Liver (tissue), 9 donors: ENCODE measurements around the gene YOD1. TPM values are rescaled to one million over a fixed set of nuclear protein-coding genes. Genes with fewer than 3 reads are reported as not detected.

ENCODE experiments used
- DNase-seq: peaks from one replicate; pipeline ENCODE4 v3.0.0-alpha.2; 2017; ENCODE audit warnings: low spot score
- H3K27ac ChIP-seq, 2 donors: one replicate each; pipeline ENCODE4 v1.7.0; 2013; ENCODE audit warnings: inconsistent platforms in 2 of 2, low read length in 2 of 2, control low read depth in 1 of 2, low read depth in 1 of 2, mild to moderate bottlenecking in 1 of 2
- H3K27me3 ChIP-seq, 4 donors: one replicate each; pipeline versions ENCODE4 v1.6.1 to v1.7.0; 2013; ENCODE audit warnings: low read length in 3 of 4, inconsistent platforms in 1 of 4, mild to moderate bottlenecking in 1 of 4, moderate library complexity in 1 of 4; ENCODE audit not compliant: control insufficient read depth in 4 of 4, insufficient read depth in 4 of 4
- H3K36me3 ChIP-seq, 4 donors: one replicate each; pipeline versions ENCODE4 v1.6.1 to v1.7.0; 2013; ENCODE audit warnings: low read length in 3 of 4, mild to moderate bottlenecking in 3 of 4, low read depth in 1 of 4, moderate library complexity in 1 of 4; ENCODE audit not compliant: control insufficient read depth in 4 of 4, insufficient read depth in 3 of 4
- H3K4me1 ChIP-seq, 4 donors: one replicate each; pipeline versions ENCODE4 v1.6.1 to v1.7.0; 2013; ENCODE audit warnings: low read length in 3 of 4, mild to moderate bottlenecking in 3 of 4, moderate library complexity in 1 of 4; ENCODE audit not compliant: control insufficient read depth in 4 of 4, insufficient read depth in 4 of 4
- H3K4me3 ChIP-seq, 3 donors: one replicate each; pipeline versions ENCODE4 v1.6.1 to v1.7.0; 2013; ENCODE audit warnings: low read length in 3 of 3, control low read depth in 1 of 3, low read depth in 1 of 3, mild to moderate bottlenecking in 1 of 3
- H3K9ac ChIP-seq, 2 donors: one replicate each; pipeline ENCODE4 v1.7.0; 2013; ENCODE audit warnings: low read length in 2 of 2, mild to moderate bottlenecking in 2 of 2, moderate library complexity in 2 of 2, control low read depth in 1 of 2, low read depth in 1 of 2
- H3K9me3 ChIP-seq, 4 donors: one replicate each; pipeline versions ENCODE4 v1.6.1 to v1.7.0; 2013; ENCODE audit warnings: low read length in 3 of 4; ENCODE audit not compliant: control insufficient read depth in 4 of 4
- EGR1 ChIP-seq, 2 donors: IDR thresholded peaks; 2 replicates each; pipeline ENCODE4 v1.6.1; 2016 to 2018; ENCODE audit warnings: antibody characterized with exemption in 2 of 2, low read depth in 2 of 2
- FOXA1 ChIP-seq: IDR thresholded peaks from 2 replicates; pipeline ENCODE4 v1.6.1; 2016; ENCODE audit warnings: antibody characterized with exemption
- FOXA2 ChIP-seq: IDR thresholded peaks from 2 replicates; pipeline ENCODE4 v1.6.1; 2016; ENCODE audit warnings: antibody characterized with exemption
- GABPA ChIP-seq, 2 donors: IDR thresholded peaks in 1 of 2; conservative IDR thresholded peaks in 1 of 2; 2 replicates each; pipeline ENCODE4 v1.6.1; 2016; ENCODE audit warnings: antibody characterized with exemption in 2 of 2, mild to moderate bottlenecking in 1 of 2, moderate library complexity in 1 of 2
- HNF4A ChIP-seq, 2 donors: conservative IDR thresholded peaks; 2 replicates each; pipeline ENCODE4 v1.6.1; 2016; ENCODE audit warnings: antibody characterized with exemption in 2 of 2, mild to moderate bottlenecking in 2 of 2
- HNF4G ChIP-seq: IDR thresholded peaks from 2 replicates; pipeline ENCODE4 v1.6.1; 2016; ENCODE audit warnings: antibody characterized with exemption
- JUND ChIP-seq, 2 donors: IDR thresholded peaks; 2 replicates each; pipeline ENCODE4 v1.6.1; 2016; ENCODE audit warnings: antibody characterized with exemption in 2 of 2
- NR2F2 ChIP-seq: IDR thresholded peaks from 2 replicates; pipeline ENCODE4 v1.6.1; 2016; ENCODE audit warnings: antibody characterized with exemption
- RAD21 ChIP-seq, 2 donors: IDR thresholded peaks; 2 replicates each; pipeline ENCODE4 v1.6.1; 2016; ENCODE audit warnings: antibody characterized with exemption in 2 of 2, mild to moderate bottlenecking in 2 of 2
- RXRA ChIP-seq, 2 donors: IDR thresholded peaks; 2 replicates each; pipeline ENCODE4 v1.6.1; 2017 to 2018; ENCODE audit warnings: antibody characterized with exemption in 2 of 2, mild to moderate bottlenecking in 1 of 2
- SP1 ChIP-seq: IDR thresholded peaks from 2 replicates; pipeline ENCODE4 v1.6.1; 2018; ENCODE audit warnings: antibody characterized with exemption, mild to moderate bottlenecking
- TAF1 ChIP-seq: conservative IDR thresholded peaks from 2 replicates; pipeline ENCODE4 v1.6.1; 2016; ENCODE audit warnings: antibody characterized with exemption, mild to moderate bottlenecking
- YY1 ChIP-seq: IDR thresholded peaks from 2 replicates; pipeline ENCODE4 v1.6.1; 2016; ENCODE audit warnings: antibody characterized with exemption, mild to moderate bottlenecking
- WGBS: extraction: QIAGEN DNeasy Blood & Tissue Kit; methylation state at CpG from one replicate; pipeline ENCODE4 v1.1.7; 2013; 5-methylcytosine and 5-hydroxymethylcytosine counted together
- polyA plus RNA-seq, 2 donors: library from polyadenylated mRNA; stranded (reverse) in 1 of 2; unstranded in 1 of 2; fragments of 200-250 nt in 1 of 2; fragments of >200 nt in 1 of 2; fragmentation: Nextera tagmentation in 1 of 2; extraction: Ambion mirVana in 1 of 2; gene quantifications; one replicate each; pipeline versions ENCODE4 v1.2.1 to v1.2.3, GENCODE V29; 2013 to 2015
- total RNA-seq, 2 donors: library from RNA; depleted of rRNA; stranded (reverse); fragments of >200 nt; gene quantifications; one replicate each; pipeline ENCODE4 v1.2.3, GENCODE V29; 2014
- TF ChIP-seq, protein P1 (sequence below): IDR thresholded peaks from 2 replicates; pipeline ENCODE4 v1.6.1; 2016; ENCODE audit warnings: antibody characterized with exemption
- TF ChIP-seq, protein P2 (sequence below): IDR thresholded peaks from 2 replicates; pipeline ENCODE4 v1.6.1; 2016; ENCODE audit warnings: antibody characterized with exemption
- TF ChIP-seq, protein P3 (sequence below): fragments of 150-350 bp; IDR thresholded peaks from 2 replicates; pipeline ENCODE4 v1.5.1; 2017; ENCODE audit warnings: improper control_type of control experiment, low read depth, low read length; ENCODE audit not compliant: missing input control
- TF ChIP-seq, protein P4 (sequence below): IDR thresholded peaks from 2 replicates; pipeline ENCODE4 v1.6.1; 2016; ENCODE audit warnings: antibody characterized with exemption, mild to moderate bottlenecking
- donor health status: healthy.
- donor health status: healthy.
- donor health status: healthy.
- donor health status: healthy.
- donor health status: healthy.

Gene YOD1
- total and polyA plus RNA-seq, 4 donors, result 1.3 to 79.4 (median 4.7) TPM

DNA sequence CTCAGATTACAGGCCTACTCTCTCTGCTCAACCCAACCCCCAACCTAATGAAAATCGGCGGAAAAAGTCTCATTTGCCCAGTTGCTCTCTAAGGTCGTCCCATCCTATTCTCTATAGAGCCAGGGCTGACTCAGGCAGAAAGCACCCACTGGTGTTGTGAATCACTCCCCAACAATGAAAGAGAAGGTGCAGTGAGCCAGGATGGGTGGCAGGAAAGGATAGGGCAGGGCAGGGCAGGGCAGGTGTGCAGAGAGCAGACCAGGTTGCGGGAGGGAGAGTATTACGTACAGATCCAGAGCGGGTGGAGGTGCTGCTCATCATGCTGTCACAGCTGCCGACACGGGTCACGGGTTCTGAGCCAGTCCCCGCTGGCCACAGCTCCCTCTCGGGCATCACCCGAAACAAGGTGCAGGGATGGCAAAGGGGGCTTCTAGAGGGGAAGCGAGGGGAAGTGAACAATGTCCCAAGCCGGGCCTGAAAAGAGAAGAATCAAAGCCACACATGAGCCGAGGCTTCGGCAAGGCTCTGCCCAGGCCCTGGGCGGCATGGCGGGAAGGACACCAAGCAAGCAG, 23.7 kb downstream of the YOD1 start:
- WGBS, result 88% methylated on average over 18 of the region's 18 CpGs
- DNase-seq, result no peak
- TF ChIP-seq, protein P1, sequence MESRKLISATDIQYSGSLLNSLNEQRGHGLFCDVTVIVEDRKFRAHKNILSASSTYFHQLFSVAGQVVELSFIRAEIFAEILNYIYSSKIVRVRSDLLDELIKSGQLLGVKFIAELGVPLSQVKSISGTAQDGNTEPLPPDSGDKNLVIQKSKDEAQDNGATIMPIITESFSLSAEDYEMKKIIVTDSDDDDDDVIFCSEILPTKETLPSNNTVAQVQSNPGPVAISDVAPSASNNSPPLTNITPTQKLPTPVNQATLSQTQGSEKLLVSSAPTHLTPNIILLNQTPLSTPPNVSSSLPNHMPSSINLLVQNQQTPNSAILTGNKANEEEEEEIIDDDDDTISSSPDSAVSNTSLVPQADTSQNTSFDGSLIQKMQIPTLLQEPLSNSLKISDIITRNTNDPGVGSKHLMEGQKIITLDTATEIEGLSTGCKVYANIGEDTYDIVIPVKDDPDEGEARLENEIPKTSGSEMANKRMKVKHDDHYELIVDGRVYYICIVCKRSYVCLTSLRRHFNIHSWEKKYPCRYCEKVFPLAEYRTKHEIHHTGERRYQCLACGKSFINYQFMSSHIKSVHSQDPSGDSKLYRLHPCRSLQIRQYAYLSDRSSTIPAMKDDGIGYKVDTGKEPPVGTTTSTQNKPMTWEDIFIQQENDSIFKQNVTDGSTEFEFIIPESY, result no peak
- TF ChIP-seq, protein P2, sequence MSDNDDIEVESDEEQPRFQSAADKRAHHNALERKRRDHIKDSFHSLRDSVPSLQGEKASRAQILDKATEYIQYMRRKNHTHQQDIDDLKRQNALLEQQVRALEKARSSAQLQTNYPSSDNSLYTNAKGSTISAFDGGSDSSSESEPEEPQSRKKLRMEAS, result no peak
- TF ChIP-seq RAD21 (IDR thresholded peaks at IDR 0.05) (no peak), YY1 (no peak)
- Histone ChIP-seq H3K9me3 (no peaks in the 10 kb centered on the region), H3K36me3 (no peaks in the 10 kb centered on the region), H3K9ac (no peak overlapping the region), H3K27ac (no peak overlapping the region), H3K4me3 (no peak overlapping the region), H3K4me1 (peaks cover 9 to 27% (median 25%) of the 10 kb centered on the region in 4 donors), H3K27me3 (no peaks in the 10 kb centered on the region)

DNA sequence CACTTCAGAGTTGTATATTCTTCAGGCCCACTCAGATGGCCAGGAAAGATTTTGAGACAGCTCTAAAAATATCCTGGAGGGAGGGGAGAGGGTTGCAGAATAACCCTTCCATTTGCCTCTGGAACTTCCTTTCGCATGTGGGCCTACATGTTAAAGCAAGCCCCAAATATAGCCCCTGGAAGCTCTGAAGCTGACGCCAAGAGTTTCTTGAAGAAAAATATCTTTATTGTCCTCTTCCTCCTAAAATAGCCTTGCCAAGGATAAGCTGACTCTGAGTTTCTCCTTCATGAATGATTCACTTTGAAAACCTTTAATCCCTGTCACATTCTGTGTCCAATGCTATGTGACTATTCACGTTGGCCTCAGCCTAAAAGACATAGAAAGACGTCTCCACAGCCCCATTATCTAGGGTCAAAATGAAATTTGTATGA, 24.9 kb downstream of the YOD1 start:
- no peak for DNase-seq
- Histone ChIP-seq H3K36me3 (no peaks in the 10 kb centered on the region), H3K4me1 (peaks cover 7 to 22% (median 16%) of the 10 kb centered on the region in 4 donors), H3K27me3 (no peaks in the 10 kb centered on the region), H3K9me3 (no peaks in the 10 kb centered on the region), H3K27ac (no peak overlapping the region), H3K4me3 (no peak overlapping the region), H3K9ac (no peak overlapping the region)
- 74% methylated on average over 4 of the region's 4 CpGs for WGBS
- TF ChIP-seq, protein P3, sequence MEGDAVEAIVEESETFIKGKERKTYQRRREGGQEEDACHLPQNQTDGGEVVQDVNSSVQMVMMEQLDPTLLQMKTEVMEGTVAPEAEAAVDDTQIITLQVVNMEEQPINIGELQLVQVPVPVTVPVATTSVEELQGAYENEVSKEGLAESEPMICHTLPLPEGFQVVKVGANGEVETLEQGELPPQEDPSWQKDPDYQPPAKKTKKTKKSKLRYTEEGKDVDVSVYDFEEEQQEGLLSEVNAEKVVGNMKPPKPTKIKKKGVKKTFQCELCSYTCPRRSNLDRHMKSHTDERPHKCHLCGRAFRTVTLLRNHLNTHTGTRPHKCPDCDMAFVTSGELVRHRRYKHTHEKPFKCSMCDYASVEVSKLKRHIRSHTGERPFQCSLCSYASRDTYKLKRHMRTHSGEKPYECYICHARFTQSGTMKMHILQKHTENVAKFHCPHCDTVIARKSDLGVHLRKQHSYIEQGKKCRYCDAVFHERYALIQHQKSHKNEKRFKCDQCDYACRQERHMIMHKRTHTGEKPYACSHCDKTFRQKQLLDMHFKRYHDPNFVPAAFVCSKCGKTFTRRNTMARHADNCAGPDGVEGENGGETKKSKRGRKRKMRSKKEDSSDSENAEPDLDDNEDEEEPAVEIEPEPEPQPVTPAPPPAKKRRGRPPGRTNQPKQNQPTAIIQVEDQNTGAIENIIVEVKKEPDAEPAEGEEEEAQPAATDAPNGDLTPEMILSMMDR, result no peak
- TF ChIP-seq, protein P1, result no peak
- no peak for TF ChIP-seq FOXA1
- no peak for TF ChIP-seq TAF1
- no peak for TF ChIP-seq YY1
- TF ChIP-seq JUND (IDR thresholded peaks at IDR 0.05), result no peak
- no peak for TF ChIP-seq NR2F2
- TF ChIP-seq HNF4G, result no peak
- TF ChIP-seq RAD21 (IDR thresholded peaks at IDR 0.05), result no peak
- TF ChIP-seq, protein P4, sequence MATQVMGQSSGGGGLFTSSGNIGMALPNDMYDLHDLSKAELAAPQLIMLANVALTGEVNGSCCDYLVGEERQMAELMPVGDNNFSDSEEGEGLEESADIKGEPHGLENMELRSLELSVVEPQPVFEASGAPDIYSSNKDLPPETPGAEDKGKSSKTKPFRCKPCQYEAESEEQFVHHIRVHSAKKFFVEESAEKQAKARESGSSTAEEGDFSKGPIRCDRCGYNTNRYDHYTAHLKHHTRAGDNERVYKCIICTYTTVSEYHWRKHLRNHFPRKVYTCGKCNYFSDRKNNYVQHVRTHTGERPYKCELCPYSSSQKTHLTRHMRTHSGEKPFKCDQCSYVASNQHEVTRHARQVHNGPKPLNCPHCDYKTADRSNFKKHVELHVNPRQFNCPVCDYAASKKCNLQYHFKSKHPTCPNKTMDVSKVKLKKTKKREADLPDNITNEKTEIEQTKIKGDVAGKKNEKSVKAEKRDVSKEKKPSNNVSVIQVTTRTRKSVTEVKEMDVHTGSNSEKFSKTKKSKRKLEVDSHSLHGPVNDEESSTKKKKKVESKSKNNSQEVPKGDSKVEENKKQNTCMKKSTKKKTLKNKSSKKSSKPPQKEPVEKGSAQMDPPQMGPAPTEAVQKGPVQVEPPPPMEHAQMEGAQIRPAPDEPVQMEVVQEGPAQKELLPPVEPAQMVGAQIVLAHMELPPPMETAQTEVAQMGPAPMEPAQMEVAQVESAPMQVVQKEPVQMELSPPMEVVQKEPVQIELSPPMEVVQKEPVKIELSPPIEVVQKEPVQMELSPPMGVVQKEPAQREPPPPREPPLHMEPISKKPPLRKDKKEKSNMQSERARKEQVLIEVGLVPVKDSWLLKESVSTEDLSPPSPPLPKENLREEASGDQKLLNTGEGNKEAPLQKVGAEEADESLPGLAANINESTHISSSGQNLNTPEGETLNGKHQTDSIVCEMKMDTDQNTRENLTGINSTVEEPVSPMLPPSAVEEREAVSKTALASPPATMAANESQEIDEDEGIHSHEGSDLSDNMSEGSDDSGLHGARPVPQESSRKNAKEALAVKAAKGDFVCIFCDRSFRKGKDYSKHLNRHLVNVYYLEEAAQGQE, result no peak
- no peak for TF ChIP-seq GABPA (IDR thresholded peaks at IDR 0.05 in 1 of 2, conservative IDR thresholded peaks at IDR 0.05 in 1 of 2)
- TF ChIP-seq FOXA2, result no peak
- no peak for TF ChIP-seq EGR1 (IDR thresholded peaks at IDR 0.05; ENCODE audit: low read depth in 2 of 2)
- no peak for TF ChIP-seq HNF4A (conservative IDR thresholded peaks at IDR 0.05)
- TF ChIP-seq, protein P2, result no peak
- no peak for TF ChIP-seq RXRA (IDR thresholded peaks at IDR 0.05)
- no peak for TF ChIP-seq SP1
